Stomach (tissue), 9 donors: ENCODE results near the gene TUBGCP5. TPM values are rescaled to one million over a fixed set of nuclear protein-coding genes. Genes with fewer than 3 reads are reported as not detected.

ENCODE experiments used
- DNase-seq, 2 donors: peaks; one replicate each; pipeline versions ENCODE4 v3.0.0 to v3.0.0-alpha.2; 2013 to 2019
- H3K27ac ChIP-seq, 5 donors: fragments of 200-600 bp in 4 of 5; sonication (generic) in 4 of 5; one replicate each; pipeline ENCODE4 v1.5.1; 2013 to 2019; ENCODE audit warnings: mild to moderate bottlenecking in 1 of 5, moderate library complexity in 1 of 5
- H3K27me3 ChIP-seq, 3 donors: fragments of 200-600 bp; sonication (generic); one replicate each; pipeline ENCODE4 v1.5.1; 2017 to 2019; ENCODE audit warnings: mixed run types in 1 of 3
- H3K36me3 ChIP-seq, 4 donors: fragments of 200-600 bp; sonication (generic); 1 replicate in 3 of 4; 2 replicates in 1 of 4; pipeline ENCODE4 v1.5.1; 2016 to 2019
- H3K4me1 ChIP-seq, 4 donors: fragments of 200-600 bp; sonication (generic); one replicate each; pipeline ENCODE4 v1.5.1; 2016 to 2019
- H3K4me3 ChIP-seq, 4 donors: fragments of 200-600 bp; sonication (generic) in 3 of 4; one replicate each; pipeline ENCODE4 v1.5.1; 2016 to 2019; ENCODE audit warnings: mild to moderate bottlenecking in 1 of 4
- H3K9me3 ChIP-seq, 4 donors: fragments of 200-600 bp; sonication (generic); one replicate each; pipeline ENCODE4 v1.5.1; 2016 to 2019
- CTCF ChIP-seq, 7 experiments: fragments of 450-650 bp in 4 of 7; fragments of 200-600 bp in 3 of 7; sonication (generic) in 3 of 7; IDR thresholded peaks; one replicate each; pipeline ENCODE4 v1.5.1; 2016 to 2019; ENCODE audit warnings: antibody characterized with exemption in 7 of 7, control low read depth in 2 of 7, mild to moderate bottlenecking in 1 of 7
- EP300 ChIP-seq: sonication (generic); formaldehyde crosslinking; IDR thresholded peaks from one replicate; pipeline ENCODE4 v1.6.1; 2017; ENCODE audit warnings: antibody characterized with exemption
- POLR2A ChIP-seq, 4 donors: fragments of 450-650 bp; IDR thresholded peaks; one replicate each; pipeline ENCODE4 v1.6.1; 2016; ENCODE audit warnings: antibody characterized with exemption in 4 of 4, control low read depth in 2 of 4, mild to moderate bottlenecking in 1 of 4, moderate library complexity in 1 of 4
- POLR2AphosphoS5 ChIP-seq, 3 donors: sonication (generic); formaldehyde crosslinking; IDR thresholded peaks; one replicate each; pipeline ENCODE4 v1.6.1; 2016; ENCODE audit warnings: antibody characterized with exemption in 3 of 3
- WGBS, 5 donors: extraction: QIAGEN DNeasy Blood & Tissue Kit in 3 of 5; methylation state at CpG; one replicate each; pipeline versions ENCODE4 v1.1.5 to v1.1.7; 2013 to 2018; 5-methylcytosine and 5-hydroxymethylcytosine counted together
- intact Hi-C: fragments of 100-400 bp; cut with DNase I; formaldehyde crosslinking; loops from one replicate; pipeline ENCODE4 v1.15.1; 2023; ENCODE audit warnings: low total_unique reads
- polyA plus RNA-seq, 3 donors: library from polyadenylated mRNA; stranded (reverse); fragments of 200-250 nt; gene quantifications; one replicate each; pipeline ENCODE4 v1.2.3, GENCODE V29; 2013
- total RNA-seq, 5 donors: library from RNA; depleted of rRNA; stranded (reverse); fragments of >200 nt; gene quantifications; one replicate each; pipeline versions ENCODE4 v1.1.0 to v1.2.3, GENCODE V29; 2014 to 2016
- donor health status: healthy with polysubstance abuse.
- donor health status: Bipolar disorder and iron deficiency.
- donor health status: healthy.

Gene TUBGCP5
- total and polyA plus RNA-seq, 8 donors: 4.1 to 44.2 (median 9.9) TPM

GRCh38 chr15:23002920-23003319, 36.4 kb downstream of the TUBGCP5 start:
- no peaks in the 10 kb centered on the region for H3K4me1 ChIP-seq
- no peak overlapping the region for H3K27ac ChIP-seq
- intact Hi-C loops: no loop called here
- DNase-seq: no peak
- no peaks in the 10 kb centered on the region for H3K9me3 ChIP-seq
- WGBS, 5 donors: 38 to 59% (median 48%) methylated on average over 2 of the region's 2 CpGs
- H3K27me3 ChIP-seq: no peaks in the 10 kb centered on the region
- TF ChIP-seq POLR2AphosphoS5 (IDR thresholded peaks at IDR 0.05) (no peak), POLR2A (IDR thresholded peaks at IDR 0.05) (no peak), CTCF (IDR thresholded peaks at IDR 0.05) (no peak), EP300 (no peak)
- H3K36me3 ChIP-seq: peaks cover 50 to 97% (median 95%) of the 10 kb centered on the region in 4 donors
- no peak overlapping the region for H3K4me3 ChIP-seq

- no peaks in the 10 kb centered on the region for H3K9me3 ChIP-seq
- no peaks in the 10 kb centered on the region for H3K4me1 ChIP-seq
- DNase-seq: no peak
- no peak for TF ChIP-seq POLR2A (IDR thresholded peaks at IDR 0.05)
- no peak for TF ChIP-seq POLR2AphosphoS5 (IDR thresholded peaks at IDR 0.05)
- no peak for TF ChIP-seq CTCF (IDR thresholded peaks at IDR 0.05)
- no peak for TF ChIP-seq EP300
- WGBS, 5 donors: 92 to 97% (median 93%) methylated on average over 7 of the region's 7 CpGs
- no peak overlapping the region for H3K27ac ChIP-seq
- H3K27me3 ChIP-seq: no peaks in the 10 kb centered on the region
- no peak overlapping the region for H3K4me3 ChIP-seq
- H3K36me3 ChIP-seq: peaks cover 21 to 81% (median 76%) of the 10 kb centered on the region in 4 donors
- intact Hi-C loops: no loop called here
These were observed 43.6 kb downstream of the TUBGCP5 start for GRCh38 chr15:22995795-22996194.

GRCh38 chr15:22992024-22992326, 47.4 kb downstream of the TUBGCP5 start:
- no peak for DNase-seq
- peaks cover 0 to 12% (median 0%) of the 10 kb centered on the region in 4 donors for H3K4me1 ChIP-seq
- peaks cover 8 to 45% (median 38%) of the 10 kb centered on the region in 4 donors for H3K36me3 ChIP-seq
- TF ChIP-seq POLR2AphosphoS5 (IDR thresholded peaks at IDR 0.05) (no peak), POLR2A (IDR thresholded peaks at IDR 0.05) (no peak), CTCF (IDR thresholded peaks at IDR 0.05) (no peak), EP300 (no peak)
- no peaks in the 10 kb centered on the region for H3K27me3 ChIP-seq
- H3K4me3 ChIP-seq: no peak overlapping the region
- H3K27ac ChIP-seq: no peak overlapping the region
- intact Hi-C loops: no loop called here
- WGBS, 5 donors: 69 to 90% (median 80%) methylated on average over 5 of the region's 5 CpGs
- no peaks in the 10 kb centered on the region for H3K9me3 ChIP-seq

- H3K36me3 ChIP-seq: peaks cover 3 to 24% (median 19%) of the 10 kb centered on the region in 4 donors
- peak; percentile 47 to 67 for DNase-seq
- peaks cover 0 to 12% (median 0%) of the 10 kb centered on the region in 4 donors for H3K4me1 ChIP-seq
- intact Hi-C loops: no loop called here
- peak overlapping the region; percentile 19 to 62 (median 33) for H3K27ac ChIP-seq
- no peaks in the 10 kb centered on the region for H3K9me3 ChIP-seq
- H3K4me3 ChIP-seq: no peak overlapping the region
- 45 to 67% (median 56%) methylated on average over 7 of the region's 7 CpGs for WGBS, 5 donors
- peak in 1 of 3 donors; percentile 13 for TF ChIP-seq POLR2AphosphoS5 (IDR thresholded peaks at IDR 0.05)
- no peak for TF ChIP-seq CTCF (IDR thresholded peaks at IDR 0.05)
- no peak for TF ChIP-seq EP300
- no peak for TF ChIP-seq POLR2A (IDR thresholded peaks at IDR 0.05)
- no peaks in the 10 kb centered on the region for H3K27me3 ChIP-seq
These were observed 49.5 kb downstream of the TUBGCP5 start for GRCh38 chr15:22989576-22990477.
